OCI-LY1 (cell line): Measurements from ENCODE around the gene SYT3.

Source experiments
- CTCF ChIP-seq: fragments of 200-600 bp; sonication (generic), shearing (Covaris generic); IDR thresholded peaks from 2 replicates; pipeline ENCODE4 v1.5.1; 2017; ENCODE audit warnings: mild to moderate bottlenecking, antibody characterized with exemption, low read length, moderate library complexity, mixed read lengths
- EZH2 ChIP-seq: fragments of 200-600 bp; sonication (generic), shearing (Covaris generic); IDR thresholded peaks from 2 replicates; pipeline ENCODE4 v1.8.0; 2017; ENCODE audit warnings: borderline replicate concordance, mixed run types, mild to moderate bottlenecking, antibody characterized with exemption, low read length, moderate library complexity, mixed read lengths

DNA sequence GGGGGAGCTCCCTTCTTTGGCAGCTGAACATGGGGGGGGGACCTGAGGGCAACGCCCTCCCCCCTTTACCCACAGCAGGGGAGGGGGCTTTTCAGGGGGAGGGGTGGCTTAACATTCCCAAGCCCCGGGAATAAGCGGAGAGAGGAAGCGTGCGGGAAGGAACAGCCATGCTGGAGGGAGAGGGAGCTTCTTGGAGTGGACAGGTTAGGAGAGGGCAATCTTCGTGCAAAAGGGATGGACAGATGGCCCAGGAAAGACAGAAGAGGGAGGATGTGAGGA, 20.3 kb upstream of the SYT3 start:
- no peak for TF ChIP-seq CTCF
- no peak for TF ChIP-seq EZH2
